Testis (tissue), 3 donors: ENCODE data around the gene RPL28. TPM values are rescaled to one million over a fixed set of nuclear protein-coding genes. Genes with fewer than 3 reads are reported as not detected.

Experiments
- DNase-seq: peaks from one replicate; pipeline ENCODE4 v3.0.0-alpha.2; 2019
- H3K27ac ChIP-seq, 2 donors: fragments of 200-600 bp; sonication (generic); one replicate each; pipeline ENCODE4 v1.5.1; 2019
- H3K27me3 ChIP-seq: fragments of 200-600 bp; sonication (generic); one replicate; pipeline ENCODE4 v1.5.1; 2019
- H3K36me3 ChIP-seq: fragments of 200-600 bp; sonication (generic); one replicate; pipeline ENCODE4 v1.5.1; 2017; ENCODE audit warnings: low read depth; ENCODE audit errors: missing control alignments
- H3K4me1 ChIP-seq: fragments of 200-600 bp; sonication (generic); one replicate; pipeline ENCODE4 v1.5.1; 2019
- H3K4me3 ChIP-seq, 2 donors: fragments of 200-600 bp; sonication (generic); one replicate each; pipeline ENCODE4 v1.5.1; 2017 to 2019
- H3K9me3 ChIP-seq: fragments of 200-600 bp; sonication (generic); one replicate; pipeline ENCODE4 v1.5.1; 2017
- POLR2A ChIP-seq: fragments of 450-650 bp; IDR thresholded peaks from one replicate; pipeline ENCODE4 v1.6.1; 2017; ENCODE audit warnings: antibody characterized with exemption, mild to moderate bottlenecking, moderate library complexity
- WGBS, 2 donors: methylation state at CpG; one replicate each; pipeline ENCODE4 v1.1.5; 2018; 5-methylcytosine and 5-hydroxymethylcytosine counted together
- intact Hi-C: fragments of 100-400 bp; cut with DNase I; formaldehyde crosslinking; loops from one replicate; pipeline ENCODE4 v1.15.1; 2023; ENCODE audit warnings: low total_unique reads
- polyA plus RNA-seq: library from polyadenylated mRNA; stranded (reverse); fragments of 350-450 nt; fragmentation: Illumina TruSeq; extraction: RNeasy Lipid Tissue Mini Kit (QIAGEN cat#74804); gene quantifications from one replicate; pipeline ENCODE4 v1.2.3, GENCODE V29; 2014; ENCODE audit warnings: low read depth, low replicate concordance; ENCODE audit not compliant: insufficient read depth
- total RNA-seq, 2 donors: library from RNA; depleted of rRNA; stranded (reverse); fragments of >200 nt; gene quantifications; one replicate each; pipeline ENCODE4 v1.2.3, GENCODE V29; 2016
- TF ChIP-seq, protein P1 (sequence below), 3 experiments: fragments of 450-650 bp in 2 of 3; fragments of 200-600 bp in 1 of 3; sonication (generic) in 1 of 3; IDR thresholded peaks; one replicate each; pipeline ENCODE4 v1.5.1; 2016 to 2019; ENCODE audit warnings: antibody characterized with exemption in 3 of 3, mild to moderate bottlenecking in 2 of 3, moderate library complexity in 1 of 3

Gene RPL28
- total and polyA plus RNA-seq, 3 donors from 2014 or later: 284 to 1,024 (median 624) TPM

DNA sequence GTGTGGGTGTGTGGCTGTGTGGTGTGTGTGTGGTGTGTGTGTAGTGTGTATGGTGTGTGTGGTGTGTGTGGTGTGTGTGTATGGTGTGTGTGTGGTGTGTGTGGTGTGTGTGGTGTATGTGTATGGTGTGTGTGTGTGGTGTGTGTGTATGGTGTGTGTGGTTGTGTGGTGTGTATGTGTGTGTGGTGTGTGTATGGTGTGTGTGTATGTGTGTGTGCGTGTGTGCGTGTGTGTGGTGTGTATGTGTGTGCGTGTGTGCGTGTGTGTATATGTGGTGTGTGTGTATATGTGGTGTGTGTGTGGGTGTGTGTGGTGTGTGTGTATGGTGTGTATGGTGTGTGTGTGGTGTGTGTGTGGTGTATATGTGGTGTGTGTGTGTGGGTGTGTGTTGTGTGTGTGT, 49.3 kb downstream of the RPL28 start:
- TF ChIP-seq, protein P1, sequence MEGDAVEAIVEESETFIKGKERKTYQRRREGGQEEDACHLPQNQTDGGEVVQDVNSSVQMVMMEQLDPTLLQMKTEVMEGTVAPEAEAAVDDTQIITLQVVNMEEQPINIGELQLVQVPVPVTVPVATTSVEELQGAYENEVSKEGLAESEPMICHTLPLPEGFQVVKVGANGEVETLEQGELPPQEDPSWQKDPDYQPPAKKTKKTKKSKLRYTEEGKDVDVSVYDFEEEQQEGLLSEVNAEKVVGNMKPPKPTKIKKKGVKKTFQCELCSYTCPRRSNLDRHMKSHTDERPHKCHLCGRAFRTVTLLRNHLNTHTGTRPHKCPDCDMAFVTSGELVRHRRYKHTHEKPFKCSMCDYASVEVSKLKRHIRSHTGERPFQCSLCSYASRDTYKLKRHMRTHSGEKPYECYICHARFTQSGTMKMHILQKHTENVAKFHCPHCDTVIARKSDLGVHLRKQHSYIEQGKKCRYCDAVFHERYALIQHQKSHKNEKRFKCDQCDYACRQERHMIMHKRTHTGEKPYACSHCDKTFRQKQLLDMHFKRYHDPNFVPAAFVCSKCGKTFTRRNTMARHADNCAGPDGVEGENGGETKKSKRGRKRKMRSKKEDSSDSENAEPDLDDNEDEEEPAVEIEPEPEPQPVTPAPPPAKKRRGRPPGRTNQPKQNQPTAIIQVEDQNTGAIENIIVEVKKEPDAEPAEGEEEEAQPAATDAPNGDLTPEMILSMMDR (IDR thresholded peaks at IDR 0.05): no peak
- TF ChIP-seq POLR2A: no peak
- intact Hi-C loops: no loop called here
- H3K9me3 ChIP-seq: no peaks in the 10 kb centered on the region
- no peaks in the 10 kb centered on the region for H3K27me3 ChIP-seq
- no peak overlapping the region for H3K4me3 ChIP-seq
- WGBS, 2 donors: 69 to 87% methylated on average over 4 of the region's 4 CpGs
- H3K36me3 ChIP-seq: no peaks in the 10 kb centered on the region
- no peak overlapping the region for H3K27ac ChIP-seq
- no peak for DNase-seq
- no peaks in the 10 kb centered on the region for H3K4me1 ChIP-seq

DNA sequence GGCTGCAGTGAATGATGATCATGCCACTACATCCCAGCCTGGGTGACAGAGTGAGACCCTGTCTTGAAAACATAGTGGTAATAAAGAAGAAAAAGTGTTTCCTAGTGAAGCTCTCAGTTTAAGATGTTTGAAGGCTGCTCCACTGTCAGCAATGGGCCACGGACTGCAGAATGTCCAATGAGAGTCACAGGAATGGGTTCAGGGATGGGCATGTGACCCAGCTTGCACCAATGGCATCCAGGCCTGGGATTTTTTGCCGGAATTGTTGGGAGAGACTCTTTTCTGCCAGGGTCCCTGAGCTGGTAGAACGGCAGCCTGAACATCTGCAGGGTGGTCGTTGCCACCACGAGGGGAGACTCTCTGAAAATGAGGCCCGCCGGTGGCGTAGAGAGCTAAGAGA, 51.1 kb downstream of the RPL28 start:
- H3K27ac ChIP-seq: no peak overlapping the region
- H3K9me3 ChIP-seq: no peaks in the 10 kb centered on the region
- H3K4me3 ChIP-seq: no peak overlapping the region
- no peaks in the 10 kb centered on the region for H3K27me3 ChIP-seq
- whole genome bisulfite sequencing, 2 donors: 33 to 39% methylated on average over 8 of the region's 8 CpGs
- DNase-seq: no peak
- intact Hi-C loops: no loop called here
- H3K36me3 ChIP-seq: no peaks in the 10 kb centered on the region
- TF ChIP-seq, protein P1 (IDR thresholded peaks at IDR 0.05): no peak
- TF ChIP-seq POLR2A: no peak
- H3K4me1 ChIP-seq: no peaks in the 10 kb centered on the region

DNA sequence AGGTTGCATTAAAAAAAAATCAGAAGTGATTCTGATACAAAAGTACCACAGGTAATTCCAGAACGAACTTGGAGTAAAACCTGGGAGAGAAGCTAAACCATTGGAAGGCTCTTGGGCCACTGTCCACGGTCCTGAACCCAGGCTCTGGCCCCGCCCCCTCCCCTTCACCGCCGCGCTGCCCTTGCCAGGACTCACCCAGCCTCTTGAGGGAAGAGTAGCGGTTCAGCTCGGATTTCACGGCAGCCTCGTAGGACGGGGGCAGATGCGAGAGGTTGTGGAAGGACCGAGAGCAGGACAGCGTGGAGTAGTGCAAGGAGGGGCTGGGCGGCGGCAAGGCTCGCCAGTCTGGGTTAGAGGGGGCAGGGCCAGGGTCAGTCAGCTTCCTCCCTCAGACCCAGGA, 51.7 kb downstream of the RPL28 start:
- H3K9me3 ChIP-seq: no peaks in the 10 kb centered on the region
- H3K4me3 ChIP-seq: no peak overlapping the region
- intact Hi-C loops: no loop called here
- WGBS, 2 donors: 1 to 2% methylated on average over 17 of the region's 17 CpGs
- H3K4me1 ChIP-seq: no peaks in the 10 kb centered on the region
- no peaks in the 10 kb centered on the region for H3K27me3 ChIP-seq
- no peak overlapping the region for H3K27ac ChIP-seq
- TF ChIP-seq, protein P1 (IDR thresholded peaks at IDR 0.05): no peak
- no peak for TF ChIP-seq POLR2A
- no peaks in the 10 kb centered on the region for H3K36me3 ChIP-seq
- DNase-seq: peak; percentile 73

DNA sequence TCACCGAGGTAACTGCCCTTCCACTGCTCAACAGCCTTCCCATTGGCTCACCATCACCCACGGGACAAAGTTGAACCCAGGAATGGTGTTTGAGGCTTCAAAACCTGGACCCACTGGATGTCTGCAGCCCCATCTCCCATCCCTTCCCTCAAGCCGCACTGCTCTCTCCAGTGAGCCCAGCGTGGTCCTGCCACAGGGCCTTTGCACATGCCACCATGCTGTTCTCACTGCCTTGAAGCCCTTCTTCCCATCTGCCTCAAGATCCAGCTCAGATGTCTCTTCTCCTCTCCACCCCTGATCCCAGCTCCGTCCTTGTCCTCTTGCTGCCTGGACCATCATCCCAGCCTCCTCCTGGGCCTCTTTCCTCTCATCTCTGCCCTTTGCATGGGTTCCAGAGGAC, 53.3 kb downstream of the RPL28 start:
- no peak for TF ChIP-seq POLR2A
- TF ChIP-seq, protein P1 (IDR thresholded peaks at IDR 0.05): no peak
- intact Hi-C loops: no loop called here
- DNase-seq: no peak
- no peak overlapping the region for H3K4me3 ChIP-seq
- H3K36me3 ChIP-seq: no peaks in the 10 kb centered on the region
- no peaks in the 10 kb centered on the region for H3K27me3 ChIP-seq
- WGBS, 2 donors: 68 to 72% methylated on average over 5 of the region's 5 CpGs
- no peaks in the 10 kb centered on the region for H3K9me3 ChIP-seq
- H3K4me1 ChIP-seq: no peaks in the 10 kb centered on the region
- no peak overlapping the region for H3K27ac ChIP-seq

DNA sequence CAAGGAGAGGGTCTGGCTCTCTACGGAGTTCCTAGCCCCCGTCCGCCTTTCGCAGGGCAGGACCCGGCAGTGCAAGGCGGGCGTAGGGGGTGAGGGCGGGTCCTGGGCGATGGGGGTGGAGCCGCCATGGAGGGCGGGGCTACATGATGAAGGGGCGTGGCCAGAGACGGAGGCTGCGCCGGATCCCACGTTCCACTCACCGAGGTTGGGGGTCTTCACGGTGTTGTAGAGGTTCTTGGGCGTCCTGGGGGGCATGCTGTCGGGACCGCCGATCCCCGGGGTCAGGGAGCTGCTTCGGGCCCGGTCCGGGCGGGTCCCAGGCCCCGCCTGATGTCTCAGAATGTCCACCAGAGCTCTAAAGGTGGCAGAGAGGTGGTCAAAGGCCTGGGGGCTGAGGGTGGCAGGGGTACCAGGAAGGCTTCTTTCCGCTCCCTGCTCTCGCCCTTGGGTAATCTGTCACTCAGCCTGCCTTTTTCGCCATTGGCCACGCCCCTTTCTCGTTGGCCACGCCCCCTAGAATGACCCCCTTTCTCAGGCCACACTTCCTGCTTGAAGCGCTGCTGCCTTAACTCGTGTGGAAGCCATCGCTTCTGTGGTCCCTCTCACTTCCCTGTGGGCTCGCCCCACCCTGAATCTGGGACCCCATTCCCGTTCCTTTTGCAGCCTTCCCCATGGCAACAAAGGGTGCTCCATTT, 54.8 kb downstream of the RPL28 start:
- no peak for TF ChIP-seq POLR2A
- TF ChIP-seq, protein P1 (IDR thresholded peaks at IDR 0.05): no peak
- no peak overlapping the region for H3K27ac ChIP-seq
- H3K4me3 ChIP-seq: peak overlapping the region; percentile 12 to 29
- H3K27me3 ChIP-seq: no peaks in the 10 kb centered on the region
- no peaks in the 10 kb centered on the region for H3K9me3 ChIP-seq
- 5% methylated on average over 17 to 38 of the region's 39 CpGs for WGBS, 2 donors
- DNase-seq: no peak
- H3K4me1 ChIP-seq: no peaks in the 10 kb centered on the region
- H3K36me3 ChIP-seq: no peaks in the 10 kb centered on the region
- intact Hi-C loops: no loop called here
